ENCODE results near the gene GYG1. TPM values are rescaled to one million over a fixed set of nuclear protein-coding genes. Genes with fewer than 3 reads are reported as not detected.

GYG1 gene
- total RNA-seq, 4 donors from 2014 or later = 19.8 to 89.8 (median 35.3) TPM

DNA sequence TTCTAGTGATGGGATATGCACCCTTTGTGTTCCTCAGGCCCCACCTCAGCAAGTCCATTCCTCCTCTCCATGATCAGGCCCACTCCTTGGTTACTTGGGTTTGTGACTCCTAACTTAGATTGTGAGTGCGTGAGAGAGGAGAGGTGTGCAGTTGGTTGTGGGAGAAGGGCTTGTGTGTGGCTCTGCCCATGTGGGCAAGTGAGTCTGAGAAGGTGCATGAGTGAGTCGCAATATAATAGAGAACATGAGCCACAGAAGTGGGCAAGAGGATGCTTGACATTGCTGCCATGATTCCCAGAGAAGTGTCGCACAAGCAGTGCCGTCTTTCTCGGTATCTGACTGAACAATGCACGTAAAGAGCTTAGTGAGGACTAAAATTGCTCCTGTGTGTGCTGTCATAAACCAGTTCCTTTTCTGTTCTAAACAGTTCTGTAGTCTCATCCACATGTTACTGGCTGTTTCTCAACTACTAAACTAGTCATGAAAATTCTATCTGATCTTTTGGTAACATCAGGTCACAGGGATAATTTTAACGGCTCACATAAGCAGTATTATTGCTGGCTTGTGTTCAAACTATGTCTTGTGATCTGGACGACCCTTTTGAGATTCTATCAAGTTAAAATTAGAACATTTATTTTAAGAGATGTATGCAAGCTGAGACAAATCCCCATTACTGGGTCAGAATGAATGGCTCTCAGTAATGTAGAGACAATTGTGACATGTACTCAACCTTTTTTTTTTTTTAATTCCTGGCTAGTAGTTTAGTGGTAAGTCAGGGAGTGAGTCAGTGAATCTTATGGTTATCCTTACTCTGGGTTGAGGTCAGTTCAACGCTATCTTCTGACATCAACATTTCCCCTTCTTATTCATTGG, 25.6 kb downstream of the GYG1 start:
- H3K27me3 ChIP-seq = no peaks in the 10 kb centered on the region
- H3K4me1 ChIP-seq = peaks cover 0 to 21% (median 3%) of the 10 kb centered on the region in 4 donors
- H3K9me3 ChIP-seq = no peaks in the 10 kb centered on the region
- intact Hi-C loops (cut with DNase I; ENCODE audit: low total_unique reads) = no loop called here
- WGBS, 2 donors (ENCODE audit: low coverage in 1 of 2) = 42 to 82% methylated on average over 3 to 9 of the region's 9 CpGs
- peaks cover 0 to 13% (median 4%) of the 10 kb centered on the region in 4 donors for H3K36me3 ChIP-seq
- in situ Hi-C loops (cut with MboI; ENCODE audit: low pct_ligation_motif_present in 1 of 4, low pct_unique_long_range_greater_than_20kb in 1 of 4, low sequenced_read_pairs in 3 of 4) = no loop called here
- TF ChIP-seq POLR2AphosphoS5 (IDR thresholded peaks at IDR 0.05) (no peak), EP300 (IDR thresholded peaks at IDR 0.05; ENCODE audit: low read depth) (no peak), POLR2A (IDR thresholded peaks at IDR 0.05) (no peak)
- no peak for DNase-seq
- H3K27ac ChIP-seq = peak overlapping the region; percentile 2 to 55 (median 39)
- H3K4me3 ChIP-seq = no peak overlapping the region

DNA sequence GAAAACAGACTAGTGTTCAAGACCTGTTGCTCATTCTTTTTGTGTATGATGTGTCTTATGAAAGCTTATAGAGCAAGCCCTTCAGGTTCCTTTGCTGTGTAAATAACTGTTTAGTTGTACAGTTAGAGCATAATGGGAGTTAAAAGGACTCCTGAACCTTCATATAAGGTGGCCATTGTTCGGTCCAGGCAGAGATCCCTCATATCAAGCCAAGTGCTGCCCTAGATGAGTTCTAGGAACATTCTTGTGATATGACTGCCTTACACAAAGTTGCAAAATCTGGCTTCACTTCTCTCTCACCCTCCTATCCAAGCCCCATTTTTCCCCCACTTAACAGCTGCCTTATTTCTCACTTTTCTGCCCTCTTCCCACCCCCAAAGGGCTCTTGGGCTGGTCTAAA, 26.9 kb downstream of the GYG1 start:
- Histone ChIP-seq H3K4me3 (no peak overlapping the region), H3K27me3 (no peaks in the 10 kb centered on the region), H3K4me1 (peaks cover 0 to 21% (median 3%) of the 10 kb centered on the region in 4 donors), H3K9me3 (no peaks in the 10 kb centered on the region), H3K27ac (peak overlapping the region; percentile 3 to 51 (median 38)), H3K36me3 (peaks cover 0 to 13% (median 6%) of the 10 kb centered on the region in 4 donors)
- in situ Hi-C loops (cut with MboI; ENCODE audit: low pct_ligation_motif_present in 1 of 4, low pct_unique_long_range_greater_than_20kb in 1 of 4, low sequenced_read_pairs in 3 of 4) (no loop called here), intact Hi-C loops (cut with DNase I; ENCODE audit: low total_unique reads) (no loop called here)
- DNase-seq = no peak
- TF ChIP-seq EP300 (IDR thresholded peaks at IDR 0.05; ENCODE audit: low read depth) (no peak), POLR2AphosphoS5 (IDR thresholded peaks at IDR 0.05) (no peak), POLR2A (IDR thresholded peaks at IDR 0.05) (no peak)
- TF ChIP-seq, protein P1, sequence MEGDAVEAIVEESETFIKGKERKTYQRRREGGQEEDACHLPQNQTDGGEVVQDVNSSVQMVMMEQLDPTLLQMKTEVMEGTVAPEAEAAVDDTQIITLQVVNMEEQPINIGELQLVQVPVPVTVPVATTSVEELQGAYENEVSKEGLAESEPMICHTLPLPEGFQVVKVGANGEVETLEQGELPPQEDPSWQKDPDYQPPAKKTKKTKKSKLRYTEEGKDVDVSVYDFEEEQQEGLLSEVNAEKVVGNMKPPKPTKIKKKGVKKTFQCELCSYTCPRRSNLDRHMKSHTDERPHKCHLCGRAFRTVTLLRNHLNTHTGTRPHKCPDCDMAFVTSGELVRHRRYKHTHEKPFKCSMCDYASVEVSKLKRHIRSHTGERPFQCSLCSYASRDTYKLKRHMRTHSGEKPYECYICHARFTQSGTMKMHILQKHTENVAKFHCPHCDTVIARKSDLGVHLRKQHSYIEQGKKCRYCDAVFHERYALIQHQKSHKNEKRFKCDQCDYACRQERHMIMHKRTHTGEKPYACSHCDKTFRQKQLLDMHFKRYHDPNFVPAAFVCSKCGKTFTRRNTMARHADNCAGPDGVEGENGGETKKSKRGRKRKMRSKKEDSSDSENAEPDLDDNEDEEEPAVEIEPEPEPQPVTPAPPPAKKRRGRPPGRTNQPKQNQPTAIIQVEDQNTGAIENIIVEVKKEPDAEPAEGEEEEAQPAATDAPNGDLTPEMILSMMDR (IDR thresholded peaks at IDR 0.05) = no peak
- WGBS, 2 donors (ENCODE audit: low coverage in 1 of 2) = 94 to 100% methylated on average over 1 of the region's 1 CpG

GRCh38 chr3:149019580-149019979, 28.2 kb downstream of the GYG1 start:
- TF ChIP-seq POLR2AphosphoS5 (IDR thresholded peaks at IDR 0.05) (no peak), POLR2A (IDR thresholded peaks at IDR 0.05) (no peak), EP300 (IDR thresholded peaks at IDR 0.05; ENCODE audit: low read depth) (no peak)
- TF ChIP-seq, protein P1 (IDR thresholded peaks at IDR 0.05) = no peak
- Histone ChIP-seq H3K36me3 (peaks cover 0 to 15% (median 7%) of the 10 kb centered on the region in 4 donors), H3K4me1 (peaks cover 0 to 21% (median 3%) of the 10 kb centered on the region in 4 donors), H3K27me3 (no peaks in the 10 kb centered on the region), H3K9me3 (no peaks in the 10 kb centered on the region), H3K27ac (peak overlapping the region in 3 of 4 donors; percentile 6 to 33 (median 32)), H3K4me3 (no peak overlapping the region)
- intact Hi-C loops (cut with DNase I; ENCODE audit: low total_unique reads) = no loop called here
- in situ Hi-C loops (cut with MboI; ENCODE audit: low pct_ligation_motif_present in 1 of 4, low pct_unique_long_range_greater_than_20kb in 1 of 4, low sequenced_read_pairs in 3 of 4) = no loop called here
- DNase-seq = no peak
- WGBS, 2 donors (ENCODE audit: low coverage in 1 of 2) = 81% methylated on average over 4 of the region's 4 CpGs; no CpG with 5 or more reads in 1 of the 2 donors

GRCh38 chr3:149020196-149020838, 29.0 kb downstream of the GYG1 start:
- no peaks in the 10 kb centered on the region for H3K9me3 ChIP-seq
- TF ChIP-seq POLR2AphosphoS5 (IDR thresholded peaks at IDR 0.05) (no peak), EP300 (IDR thresholded peaks at IDR 0.05; ENCODE audit: low read depth) (no peak), POLR2A (IDR thresholded peaks at IDR 0.05) (no peak)
- TF ChIP-seq, protein P1 (IDR thresholded peaks at IDR 0.05) = no peak
- WGBS, 2 donors (ENCODE audit: low coverage in 1 of 2) = 62 to 67% methylated on average over 3 of the region's 3 CpGs
- H3K4me1 ChIP-seq = peaks cover 0 to 21% (median 3%) of the 10 kb centered on the region in 4 donors
- peak overlapping the region in 3 of 4 donors; percentile 6 to 32 (median 19) for H3K27ac ChIP-seq
- peaks cover 0 to 22% (median 10%) of the 10 kb centered on the region in 4 donors for H3K36me3 ChIP-seq
- no peak for DNase-seq
- H3K27me3 ChIP-seq = no peaks in the 10 kb centered on the region
- no peak overlapping the region for H3K4me3 ChIP-seq
- intact Hi-C loops (cut with DNase I; ENCODE audit: low total_unique reads) = no loop called here
- in situ Hi-C loops (cut with MboI; ENCODE audit: low pct_ligation_motif_present in 1 of 4, low pct_unique_long_range_greater_than_20kb in 1 of 4, low sequenced_read_pairs in 3 of 4) = no loop called here
